Smooth muscle cell (in vitro differentiated cells): ENCODE data around the gene NFATC2. TPM values are rescaled to one million over a fixed set of nuclear protein-coding genes. Genes with fewer than 3 reads are reported as not detected.

Experiments
- DNase-seq: peaks from one replicate; lab custom pipeline; 2025; ENCODE audit not compliant: unreplicated experiment; lab: John Stamatoyannopoulos, UW
- H2AFZ ChIP-seq: fragments of 200-600 bp; sonication (generic); 2 replicates; pipeline ENCODE4 v1.6.0; 2016; ENCODE audit warnings: antibody characterized with exemption, low read depth, mild to moderate bottlenecking
- H3F3A ChIP-seq: fragments of 200-600 bp; sonication (generic); 2 replicates; pipeline ENCODE4 v1.6.0; 2017; ENCODE audit warnings: antibody characterized with exemption, low read depth
- H3K27ac ChIP-seq: fragments of 200-600 bp; sonication (generic); 2 replicates; pipeline ENCODE4 v1.5.1; 2016; ENCODE audit warnings: low read depth, mild to moderate bottlenecking
- H3K27me3 ChIP-seq: fragments of 200-600 bp; sonication (generic); 2 replicates; pipeline ENCODE4 v1.6.1; 2016; ENCODE audit warnings: low read depth, mild to moderate bottlenecking
- H3K36me3 ChIP-seq: fragments of 200-600 bp; sonication (generic); 2 replicates; pipeline ENCODE4 v1.5.1; 2016; ENCODE audit warnings: low read depth
- H3K4me1 ChIP-seq: fragments of 200-600 bp; sonication (generic); 2 replicates; pipeline ENCODE4 v1.5.1; 2016; ENCODE audit warnings: low read depth
- H3K4me2 ChIP-seq: fragments of 200-600 bp; sonication (generic); 2 replicates; pipeline ENCODE4 v1.6.0; 2016; ENCODE audit warnings: mild to moderate bottlenecking
- H3K4me3 ChIP-seq: fragments of 200-600 bp; sonication (generic); 2 replicates; pipeline ENCODE4 v1.5.1; 2016; ENCODE audit warnings: mild to moderate bottlenecking
- H3K79me2 ChIP-seq: fragments of 200-600 bp; sonication (generic); 2 replicates; pipeline ENCODE4 v1.6.0; 2016; ENCODE audit warnings: low read depth, mild to moderate bottlenecking
- H3K9ac ChIP-seq: fragments of 200-600 bp; sonication (generic); 2 replicates; pipeline ENCODE4 v1.6.0; 2016; ENCODE audit warnings: low read depth
- H3K9me3 ChIP-seq: fragments of 200-600 bp; sonication (generic); replicated peaks from 2 replicates; pipeline ENCODE4 v1.5.1; 2016; ENCODE audit warnings: low read depth
- H4K20me1 ChIP-seq: fragments of 200-600 bp; sonication (generic); 2 replicates; pipeline ENCODE4 v1.6.0; 2016; ENCODE audit warnings: low read depth
- WGBS: methylation state at CpG from one replicate; pipeline ENCODE4 v1.1.7; 2016; ENCODE audit warnings: low lambda C conversion rate; 5-methylcytosine and 5-hydroxymethylcytosine counted together
- polyA plus RNA-seq: library from polyadenylated mRNA; unstranded; fragments of >200 nt; fragmentation: Nextera tagmentation; extraction: Ambion mirVana; gene quantifications from 2 replicates; pipeline ENCODE4 v1.2.1, GENCODE V29; 2016
- total RNA-seq: library from RNA; depleted of rRNA; stranded (reverse); fragments of >200 nt; gene quantifications from 2 replicates; pipeline ENCODE4 v1.2.3, GENCODE V29; 2014
- TF ChIP-seq, protein P1 (sequence below): fragments of 200-600 bp; sonication (generic); IDR thresholded peaks from 2 replicates; pipeline ENCODE4 v1.5.1; 2017; ENCODE audit warnings: borderline replicate concordance, mild to moderate bottlenecking, antibody characterized with exemption; ENCODE audit not compliant: insufficient read depth, poor library complexity, severe bottlenecking

The NFATC2 gene
- total and polyA plus RNA-seq, 2 experiments from 2014 or later: 5.8 to 8.4 TPM

DNA sequence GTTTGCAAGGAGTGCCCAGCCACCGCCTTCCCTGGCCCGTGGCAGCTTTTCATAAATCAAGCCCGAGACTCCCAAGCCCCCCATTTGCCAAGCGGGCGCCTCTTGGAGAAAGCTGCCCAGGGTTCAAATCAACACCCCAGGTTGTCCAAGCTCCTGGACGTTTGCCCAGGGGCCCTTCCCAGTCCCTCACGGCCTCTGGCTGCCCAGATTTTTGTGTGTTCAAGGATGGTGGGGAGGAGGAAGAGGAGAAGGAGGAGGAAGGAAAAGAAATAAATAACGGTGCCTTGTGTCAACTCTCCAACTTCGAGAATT lies 20.6 kb upstream of the NFATC2 start:
- TF ChIP-seq, protein P1, sequence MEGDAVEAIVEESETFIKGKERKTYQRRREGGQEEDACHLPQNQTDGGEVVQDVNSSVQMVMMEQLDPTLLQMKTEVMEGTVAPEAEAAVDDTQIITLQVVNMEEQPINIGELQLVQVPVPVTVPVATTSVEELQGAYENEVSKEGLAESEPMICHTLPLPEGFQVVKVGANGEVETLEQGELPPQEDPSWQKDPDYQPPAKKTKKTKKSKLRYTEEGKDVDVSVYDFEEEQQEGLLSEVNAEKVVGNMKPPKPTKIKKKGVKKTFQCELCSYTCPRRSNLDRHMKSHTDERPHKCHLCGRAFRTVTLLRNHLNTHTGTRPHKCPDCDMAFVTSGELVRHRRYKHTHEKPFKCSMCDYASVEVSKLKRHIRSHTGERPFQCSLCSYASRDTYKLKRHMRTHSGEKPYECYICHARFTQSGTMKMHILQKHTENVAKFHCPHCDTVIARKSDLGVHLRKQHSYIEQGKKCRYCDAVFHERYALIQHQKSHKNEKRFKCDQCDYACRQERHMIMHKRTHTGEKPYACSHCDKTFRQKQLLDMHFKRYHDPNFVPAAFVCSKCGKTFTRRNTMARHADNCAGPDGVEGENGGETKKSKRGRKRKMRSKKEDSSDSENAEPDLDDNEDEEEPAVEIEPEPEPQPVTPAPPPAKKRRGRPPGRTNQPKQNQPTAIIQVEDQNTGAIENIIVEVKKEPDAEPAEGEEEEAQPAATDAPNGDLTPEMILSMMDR: no peak
- Histone ChIP-seq H3K79me2 (peaks cover 20% of the 10 kb centered on the region), H3K36me3 (no peaks in the 10 kb centered on the region), H3K4me3 (peak overlapping the region; percentile 62), H3K4me1 (peaks cover 14% of the 10 kb centered on the region), H3K9me3 (no peaks in the 10 kb centered on the region), H3K27me3 (no peaks in the 10 kb centered on the region), H3K27ac (peak overlapping the region; percentile 100), H3K4me2 (peak overlapping the region; percentile 96), H3K9ac (peak overlapping the region; percentile 99), H4K20me1 (peaks cover 24% of the 10 kb centered on the region), H3F3A (peaks cover 31% of the 10 kb centered on the region), H2AFZ (no peak overlapping the region)
- no peak for DNase-seq
- 5% methylated on average over 9 of the region's 9 CpGs for WGBS

DNA sequence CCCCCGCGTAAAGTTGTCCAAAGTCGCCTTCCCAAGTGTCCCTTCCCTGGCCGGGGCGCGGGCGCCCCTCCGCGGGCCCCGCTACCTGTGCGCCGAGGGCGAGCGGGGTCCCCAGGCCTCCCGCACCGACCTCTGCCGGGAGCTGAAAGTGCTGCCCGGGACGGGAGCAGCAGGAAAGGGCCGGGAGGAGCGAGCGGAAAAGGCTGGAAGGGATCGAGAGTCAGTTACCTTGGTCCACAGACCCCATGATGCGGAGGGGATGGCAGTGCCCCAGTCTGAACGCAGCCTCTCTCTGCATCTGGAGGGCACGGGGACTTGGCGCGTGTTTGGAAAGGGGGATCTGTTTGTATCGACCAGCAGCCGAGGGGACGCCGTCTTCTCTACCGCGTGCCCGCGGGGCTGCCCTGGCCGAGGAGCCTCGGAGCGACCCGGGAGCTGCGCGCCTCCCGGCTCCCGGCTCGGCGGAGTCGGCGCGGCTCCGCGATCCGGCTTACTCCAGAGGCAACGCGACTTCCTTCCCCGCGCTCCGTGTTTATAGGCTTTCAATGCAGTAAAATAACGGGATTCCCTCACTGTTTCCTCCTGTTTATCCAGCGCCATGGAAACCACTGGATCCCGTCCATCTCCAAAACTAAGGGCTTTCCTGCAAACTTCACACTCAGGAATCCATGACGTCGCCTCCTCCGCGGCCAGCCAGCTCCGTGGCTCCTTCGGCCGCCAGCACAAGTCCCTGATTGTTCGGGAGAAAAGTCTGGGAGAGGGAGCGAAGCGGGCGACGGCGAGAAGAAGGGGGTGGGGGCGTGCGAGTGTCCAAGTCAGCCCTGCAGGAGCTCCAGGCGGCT lies 20.0 kb upstream of the NFATC2 start:
- Histone ChIP-seq H3K36me3 (no peaks in the 10 kb centered on the region), H3K79me2 (peaks cover 26% of the 10 kb centered on the region), H3K4me2 (peak overlapping the region; percentile 96), H3K9ac (peak overlapping the region; percentile 99), H3K4me1 (peaks cover 14% of the 10 kb centered on the region), H3K27ac (peak overlapping the region; percentile 100), H2AFZ (peak overlapping the region; percentile 2), H3K9me3 (no peaks in the 10 kb centered on the region), H4K20me1 (peaks cover 24% of the 10 kb centered on the region), H3K27me3 (no peaks in the 10 kb centered on the region), H3F3A (peaks cover 31% of the 10 kb centered on the region), H3K4me3 (peak overlapping the region; percentile 62)
- under 1% methylated on average over 76 of the region's 76 CpGs for WGBS
- TF ChIP-seq, protein P1: no peak
- DNase-seq: peak; percentile 88

DNA sequence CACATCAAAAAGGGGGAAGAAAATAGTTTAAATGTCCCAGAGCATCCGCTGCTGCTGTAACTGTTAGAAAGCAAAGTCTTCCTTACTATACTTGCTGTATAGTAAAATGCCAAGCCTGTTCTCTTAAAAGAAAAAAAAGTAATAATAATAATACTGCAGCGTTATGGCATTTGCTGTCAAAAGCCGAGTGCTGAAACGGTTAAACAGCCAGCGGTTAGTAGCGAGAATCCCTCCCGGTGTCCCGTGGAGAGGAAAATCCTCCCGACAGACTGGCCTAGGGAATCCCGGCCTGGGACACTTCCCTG lies 19.5 kb upstream of the NFATC2 start:
- DNase-seq: no peak
- peak overlapping the region; percentile 99 for H3K9ac ChIP-seq
- peak overlapping the region; percentile 2 for H2AFZ ChIP-seq

More for the DNA sequence above, 19.5 kb upstream of the NFATC2 start:
- peaks cover 31% of the 10 kb centered on the region for H3F3A ChIP-seq
- WGBS: 2% methylated on average over 10 of the region's 10 CpGs
- peaks cover 32% of the 10 kb centered on the region for H3K79me2 ChIP-seq
- peak overlapping the region; percentile 96 for H3K4me2 ChIP-seq
- H3K27me3 ChIP-seq: no peaks in the 10 kb centered on the region
- H3K36me3 ChIP-seq: no peaks in the 10 kb centered on the region
- TF ChIP-seq, protein P1: no peak
- peak overlapping the region; percentile 100 for H3K27ac ChIP-seq
- no peaks in the 10 kb centered on the region for H3K9me3 ChIP-seq
- peaks cover 24% of the 10 kb centered on the region for H4K20me1 ChIP-seq
- H3K4me1 ChIP-seq: peaks cover 14% of the 10 kb centered on the region
- H3K4me3 ChIP-seq: peak overlapping the region; percentile 62
